Embryonic facial prominence (tissue), 1 donor: Measurements from ENCODE around the gene CYP3A4.
"Not testable (repeated sequence)": the region's sequence is repeated elsewhere in the genome, so short reads cannot be mapped to it uniquely, and the experiment has no call there.

Experiments
- DNase-seq: peaks from one replicate; pipeline ENCODE4 v3.0.0-alpha.2; 2016; ENCODE audit errors: extremely low spot score

Gene CYP3A4

DNA sequence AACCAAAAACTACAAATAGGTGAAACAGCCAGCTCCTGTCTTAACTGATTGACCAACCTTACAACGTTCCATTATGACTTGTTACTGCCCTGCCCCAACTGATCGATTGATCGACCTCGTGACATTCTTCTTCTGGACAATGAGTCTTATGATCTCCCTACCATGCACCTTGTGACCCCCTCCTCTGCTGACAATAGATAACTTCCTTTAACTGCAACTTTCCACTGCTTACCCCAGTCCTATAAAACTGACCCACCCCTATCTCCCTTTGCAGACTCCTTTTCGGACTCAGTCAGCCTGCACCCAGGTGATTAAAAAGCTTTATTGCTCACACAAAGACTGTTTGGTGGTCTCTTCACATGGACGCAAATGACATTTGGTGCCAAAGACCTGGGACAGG lies 60.8 kb downstream of the CYP3A4 start:
- not testable (repeated sequence) for DNase-seq

DNA sequence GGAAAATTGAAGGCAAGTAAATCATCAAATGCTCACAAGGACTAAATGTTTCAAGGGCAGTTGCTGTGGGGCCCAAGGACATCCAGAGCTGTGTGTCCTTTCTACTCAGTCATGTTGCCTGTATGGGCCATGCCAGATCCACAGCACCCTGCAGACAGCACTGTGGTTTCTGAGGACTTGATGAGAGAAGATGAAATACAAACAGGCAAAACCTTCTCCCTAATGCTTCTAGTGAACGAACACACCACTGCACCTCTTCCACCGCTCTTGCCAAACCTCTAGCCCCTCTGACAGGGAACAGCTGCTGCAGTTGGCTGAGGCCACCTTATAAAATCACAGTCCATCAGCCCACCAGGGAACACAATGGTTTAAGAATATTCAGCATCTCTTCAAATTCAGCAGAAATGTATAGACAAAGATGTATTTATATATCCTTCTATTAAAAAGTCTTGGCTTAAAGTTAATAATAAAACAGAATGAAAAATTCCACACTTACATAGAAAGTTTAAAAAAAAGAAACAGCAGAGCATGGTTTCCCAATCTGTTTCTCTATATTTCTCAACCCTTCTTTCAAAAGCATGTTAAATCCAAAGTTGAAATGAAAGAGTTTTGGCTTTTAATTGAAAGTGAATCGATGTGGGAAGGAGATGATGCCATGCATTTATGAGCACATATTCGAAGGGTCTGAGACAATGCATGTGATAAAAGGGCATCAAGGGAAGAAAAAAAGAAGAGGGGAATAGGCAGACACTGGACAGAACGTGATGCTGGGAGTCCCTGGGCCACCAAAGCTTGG lies 63.0 kb downstream of the CYP3A4 start:
- DNase-seq, result no peak

DNA sequence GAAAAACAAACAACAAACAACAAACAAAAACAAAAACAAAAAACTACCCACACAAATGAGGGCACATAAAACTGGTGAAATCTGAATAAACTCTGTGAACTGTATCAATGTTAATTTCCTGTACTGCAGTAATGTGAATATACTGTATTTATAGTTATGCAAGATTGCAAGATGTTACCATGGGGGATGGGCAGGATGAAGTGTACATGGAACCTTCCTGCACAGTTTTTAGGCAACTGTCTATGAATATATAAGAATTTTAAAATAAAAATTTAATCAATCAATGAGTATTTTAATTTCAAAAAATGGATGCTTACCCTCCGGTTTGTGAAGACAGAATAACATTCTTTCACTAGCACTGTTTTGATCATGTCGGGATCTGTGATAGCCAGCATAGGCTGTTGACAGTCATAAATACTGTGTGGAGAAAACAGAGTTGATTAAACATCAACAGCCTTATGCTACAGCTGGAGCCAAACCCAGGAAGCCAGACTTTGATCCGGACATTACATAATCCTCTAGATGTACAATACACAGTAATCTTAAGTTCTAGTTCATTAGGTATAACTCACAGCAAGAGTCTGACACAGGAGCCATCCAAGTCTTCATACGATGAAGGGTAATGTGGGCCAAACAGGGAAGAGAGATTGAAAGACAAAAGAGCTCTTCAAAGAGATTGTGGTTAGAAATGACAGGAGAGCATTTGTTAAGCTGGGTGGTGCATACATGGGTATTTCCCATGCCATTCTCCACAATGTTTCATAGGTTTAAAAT lies 63.8 kb downstream of the CYP3A4 start:
- no peak for DNase-seq

DNA sequence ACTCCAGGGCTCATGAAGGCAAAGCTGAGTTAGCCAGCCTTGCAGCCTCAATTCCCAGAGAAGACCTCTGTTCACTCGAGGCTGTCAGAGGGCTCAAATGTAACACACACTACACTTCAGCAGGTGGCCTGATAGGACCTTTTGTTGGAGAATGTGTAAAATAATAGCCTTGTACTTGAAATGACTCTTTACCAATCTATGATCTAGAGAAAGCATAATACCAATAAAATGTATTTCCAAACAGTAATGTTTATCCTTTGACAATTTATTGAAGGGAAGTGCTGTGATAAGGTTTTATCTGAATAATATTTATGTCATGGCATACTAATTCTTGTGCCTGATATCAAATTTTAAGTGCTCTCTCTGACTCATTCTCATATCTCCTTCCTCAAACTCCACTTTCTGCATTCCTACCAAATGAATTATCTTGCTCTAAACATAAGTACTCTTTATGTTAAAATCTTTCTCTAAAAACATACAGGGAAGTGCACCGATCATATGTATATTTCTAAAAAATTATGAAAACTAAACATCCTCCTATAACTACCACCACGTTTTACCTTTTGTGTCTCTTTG lies 69.9 kb downstream of the CYP3A4 start:
- DNase-seq, result no peak

DNA sequence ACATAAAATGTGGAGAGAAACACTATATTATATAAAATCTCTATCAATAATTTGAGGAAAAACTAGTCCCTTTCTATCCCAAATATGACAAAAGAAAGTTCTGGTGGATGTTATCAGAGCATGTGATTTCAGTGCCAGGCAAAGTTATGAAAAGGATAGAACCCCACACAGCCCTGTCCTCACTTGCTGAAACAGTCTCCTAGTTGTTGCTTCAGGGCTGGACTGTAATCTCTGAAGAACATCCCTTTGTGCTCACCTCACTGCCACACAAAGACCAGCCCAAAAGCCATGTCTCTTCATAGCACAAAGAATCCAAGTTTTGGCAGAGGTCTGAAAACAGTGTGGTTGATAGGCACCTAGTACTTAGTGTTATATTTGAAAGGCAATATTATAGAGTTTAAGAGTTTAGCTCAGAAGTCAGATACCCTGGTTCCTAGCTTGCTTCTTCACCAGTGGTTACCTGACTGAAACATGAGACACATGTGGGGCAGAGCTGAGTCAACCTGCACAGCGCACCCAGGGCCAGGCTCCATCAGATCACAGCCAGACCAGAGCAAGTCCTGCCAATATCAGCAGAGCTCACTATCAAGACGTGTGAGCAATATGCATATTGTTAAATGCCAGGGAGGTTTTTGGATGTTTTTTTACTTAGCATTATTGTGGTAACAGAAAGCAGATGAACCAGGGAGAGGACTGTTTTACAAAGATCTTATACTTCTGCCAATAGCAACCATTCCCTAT lies 74.0 kb downstream of the CYP3A4 start:
- DNase-seq, result no peak

DNA sequence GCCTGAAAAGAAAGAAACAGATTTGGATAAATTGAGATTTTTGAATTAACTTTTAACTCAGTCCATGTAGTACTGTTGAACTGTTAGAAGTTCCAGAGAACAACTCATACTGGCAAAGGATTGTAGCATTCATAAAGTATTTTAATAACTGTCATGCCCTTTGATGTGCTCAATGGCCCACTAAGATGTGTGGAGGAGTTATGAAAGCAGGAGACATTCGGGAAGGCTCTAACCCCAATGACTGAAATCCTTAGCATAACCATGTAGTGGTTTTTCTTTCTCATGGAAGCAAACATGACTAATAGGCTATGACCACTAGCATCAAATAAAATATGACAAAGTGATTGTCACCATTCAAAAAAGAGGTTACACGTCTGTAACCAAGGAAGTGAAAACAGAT lies 74.7 kb downstream of the CYP3A4 start:
- DNase-seq, result no peak

DNA sequence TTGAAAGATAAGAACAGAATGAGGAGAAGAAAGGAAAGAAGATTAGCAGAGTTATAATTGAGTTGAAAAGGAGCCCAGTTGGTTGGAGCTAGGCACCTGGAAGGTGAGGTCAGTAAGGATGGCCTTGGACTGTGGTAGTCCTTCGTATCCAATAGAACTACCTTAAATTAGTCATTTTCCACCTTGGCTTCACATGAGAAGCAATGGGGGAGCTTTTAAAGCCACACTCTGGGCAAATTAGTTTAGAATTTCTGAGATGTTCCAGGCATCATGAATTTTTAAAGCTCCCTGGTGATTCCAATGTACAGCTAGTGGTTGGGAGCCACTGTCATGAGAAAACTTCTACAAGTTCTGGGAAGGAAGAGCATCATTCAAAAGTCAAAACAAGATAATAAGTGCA lies 76.9 kb downstream of the CYP3A4 start:
- DNase-seq, result no peak
